Tongue (tissue), 2 donors: ENCODE data around the gene CDHR2. TPM values are rescaled to one million over a fixed set of nuclear protein-coding genes. Genes with fewer than 3 reads are reported as not detected.

ENCODE experiments used
- DNase-seq: peaks from one replicate; pipeline ENCODE4 v3.0.0-alpha.2; 2015
- total RNA-seq: library from RNA; depleted of rRNA; stranded (reverse); fragments of >200 nt; gene quantifications from one replicate; pipeline ENCODE4 v1.2.3, GENCODE V29; 2014

The CDHR2 gene, protein sequence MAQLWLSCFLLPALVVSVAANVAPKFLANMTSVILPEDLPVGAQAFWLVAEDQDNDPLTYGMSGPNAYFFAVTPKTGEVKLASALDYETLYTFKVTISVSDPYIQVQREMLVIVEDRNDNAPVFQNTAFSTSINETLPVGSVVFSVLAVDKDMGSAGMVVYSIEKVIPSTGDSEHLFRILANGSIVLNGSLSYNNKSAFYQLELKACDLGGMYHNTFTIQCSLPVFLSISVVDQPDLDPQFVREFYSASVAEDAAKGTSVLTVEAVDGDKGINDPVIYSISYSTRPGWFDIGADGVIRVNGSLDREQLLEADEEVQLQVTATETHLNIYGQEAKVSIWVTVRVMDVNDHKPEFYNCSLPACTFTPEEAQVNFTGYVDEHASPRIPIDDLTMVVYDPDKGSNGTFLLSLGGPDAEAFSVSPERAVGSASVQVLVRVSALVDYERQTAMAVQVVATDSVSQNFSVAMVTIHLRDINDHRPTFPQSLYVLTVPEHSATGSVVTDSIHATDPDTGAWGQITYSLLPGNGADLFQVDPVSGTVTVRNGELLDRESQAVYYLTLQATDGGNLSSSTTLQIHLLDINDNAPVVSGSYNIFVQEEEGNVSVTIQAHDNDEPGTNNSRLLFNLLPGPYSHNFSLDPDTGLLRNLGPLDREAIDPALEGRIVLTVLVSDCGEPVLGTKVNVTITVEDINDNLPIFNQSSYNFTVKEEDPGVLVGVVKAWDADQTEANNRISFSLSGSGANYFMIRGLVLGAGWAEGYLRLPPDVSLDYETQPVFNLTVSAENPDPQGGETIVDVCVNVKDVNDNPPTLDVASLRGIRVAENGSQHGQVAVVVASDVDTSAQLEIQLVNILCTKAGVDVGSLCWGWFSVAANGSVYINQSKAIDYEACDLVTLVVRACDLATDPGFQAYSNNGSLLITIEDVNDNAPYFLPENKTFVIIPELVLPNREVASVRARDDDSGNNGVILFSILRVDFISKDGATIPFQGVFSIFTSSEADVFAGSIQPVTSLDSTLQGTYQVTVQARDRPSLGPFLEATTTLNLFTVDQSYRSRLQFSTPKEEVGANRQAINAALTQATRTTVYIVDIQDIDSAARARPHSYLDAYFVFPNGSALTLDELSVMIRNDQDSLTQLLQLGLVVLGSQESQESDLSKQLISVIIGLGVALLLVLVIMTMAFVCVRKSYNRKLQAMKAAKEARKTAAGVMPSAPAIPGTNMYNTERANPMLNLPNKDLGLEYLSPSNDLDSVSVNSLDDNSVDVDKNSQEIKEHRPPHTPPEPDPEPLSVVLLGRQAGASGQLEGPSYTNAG (N-terminal part only)
- not detected for total RNA-seq

DNA sequence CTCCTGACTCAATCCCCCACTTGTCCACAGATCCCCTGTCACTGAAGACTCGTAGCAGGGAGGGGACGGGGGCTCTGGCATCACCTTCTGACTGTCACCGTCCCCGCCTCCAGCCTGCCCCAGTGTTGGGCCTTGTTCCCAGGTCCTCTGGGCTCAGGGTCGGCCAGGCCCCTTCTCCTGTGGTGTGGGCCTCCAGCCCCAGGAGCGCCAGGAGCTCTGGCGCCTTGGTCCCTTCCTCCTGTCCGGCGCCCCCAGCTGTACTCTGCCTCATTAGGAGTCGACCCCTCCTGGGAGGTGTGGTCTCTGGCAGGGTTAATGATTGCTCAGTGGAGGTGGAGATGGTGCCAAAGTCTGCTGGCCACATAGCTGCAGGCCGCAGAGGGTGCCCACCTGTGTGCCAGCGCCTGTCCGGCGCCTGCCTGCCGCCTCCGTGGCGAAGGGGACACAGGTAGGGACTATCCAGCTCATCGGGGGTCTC, at the start of gene CDHR2:
Gene CDHR2 (plus strand): TSS at position 376 of the 478 bp plus-strand sequence. CDS start 16,011 bp downstream, outside the sequence.
- DNase-seq, result no peak

DNA sequence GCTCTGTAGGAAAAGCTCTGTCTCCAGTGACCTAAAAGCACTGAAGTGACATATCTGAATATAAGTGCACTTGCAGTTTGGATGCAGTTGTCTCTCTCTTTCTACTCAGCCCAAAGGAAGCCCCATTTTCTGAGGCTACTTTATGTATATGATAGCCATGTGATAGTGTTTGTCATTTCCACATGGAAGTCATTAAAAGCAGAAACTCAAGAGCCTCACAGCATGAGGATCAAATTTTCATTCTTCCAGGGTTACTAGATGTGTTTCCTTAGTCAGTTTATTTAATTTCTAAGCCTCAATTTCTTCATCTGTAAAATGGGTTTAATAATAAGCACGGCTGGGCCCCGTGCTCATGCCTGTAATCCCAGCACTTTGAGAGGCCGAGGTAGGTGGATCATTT, 48.6 kb upstream of the CDHR2 start:
- DNase-seq, result no peak

DNA sequence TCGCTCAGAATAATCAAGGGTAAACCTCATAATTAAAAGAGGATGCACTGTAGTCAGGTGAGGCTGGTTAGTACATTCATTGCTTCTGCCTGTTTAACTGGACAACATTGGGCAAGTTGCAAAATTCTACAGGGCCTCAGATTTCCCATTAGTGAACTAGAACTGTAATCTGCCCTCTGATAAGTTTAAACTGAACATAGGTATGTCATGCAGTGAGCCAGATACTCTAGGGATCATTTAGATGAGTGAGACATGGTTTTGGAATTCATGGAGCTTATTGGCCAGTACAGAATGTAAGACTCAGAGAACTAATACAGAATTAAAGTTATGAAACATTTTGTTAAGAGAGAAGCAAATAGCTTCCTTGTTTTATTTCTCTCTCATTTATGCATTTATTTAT, 47.8 kb upstream of the CDHR2 start:
- no peak for DNase-seq

DNA sequence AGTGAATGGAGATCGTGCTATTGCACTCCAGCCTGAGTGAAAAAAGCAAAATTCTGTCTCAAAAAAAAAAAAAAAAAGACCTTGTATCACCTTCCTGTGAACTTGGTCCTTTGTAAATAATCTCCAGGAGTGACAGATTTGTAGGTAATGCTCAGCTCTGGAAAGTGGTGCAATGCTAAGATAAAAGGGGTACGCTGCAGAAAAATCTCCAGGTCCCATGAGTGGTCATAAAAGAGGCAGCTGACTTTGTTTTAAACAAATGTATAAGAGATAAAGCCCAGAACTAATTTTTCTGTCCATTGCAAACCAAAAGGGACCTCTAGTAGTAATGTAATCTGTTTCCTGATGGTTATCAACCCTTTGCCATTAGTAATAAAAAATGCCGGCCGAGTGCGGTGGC, 45.6 kb upstream of the CDHR2 start:
- no peak for DNase-seq

DNA sequence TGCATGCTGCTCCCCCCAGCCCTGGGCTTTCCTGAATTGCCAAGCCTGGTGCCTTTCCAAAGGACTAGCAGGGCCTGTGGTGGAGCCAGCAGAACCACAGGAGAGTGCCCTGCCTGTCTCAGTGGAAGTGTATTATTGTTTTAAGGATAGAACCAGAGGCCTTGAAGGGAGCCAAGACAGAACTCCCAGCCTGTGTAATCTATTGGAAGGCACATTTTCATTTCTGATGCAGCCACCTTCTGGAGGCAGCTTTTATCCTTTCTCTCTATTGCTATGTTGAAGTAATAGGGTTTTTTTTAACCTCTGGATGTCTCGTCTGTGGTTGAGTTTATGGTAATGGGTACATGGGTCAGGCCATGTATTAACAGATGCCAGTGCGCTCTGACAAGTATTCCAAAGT, 41.2 kb upstream of the CDHR2 start:
- no peak for DNase-seq

DNA sequence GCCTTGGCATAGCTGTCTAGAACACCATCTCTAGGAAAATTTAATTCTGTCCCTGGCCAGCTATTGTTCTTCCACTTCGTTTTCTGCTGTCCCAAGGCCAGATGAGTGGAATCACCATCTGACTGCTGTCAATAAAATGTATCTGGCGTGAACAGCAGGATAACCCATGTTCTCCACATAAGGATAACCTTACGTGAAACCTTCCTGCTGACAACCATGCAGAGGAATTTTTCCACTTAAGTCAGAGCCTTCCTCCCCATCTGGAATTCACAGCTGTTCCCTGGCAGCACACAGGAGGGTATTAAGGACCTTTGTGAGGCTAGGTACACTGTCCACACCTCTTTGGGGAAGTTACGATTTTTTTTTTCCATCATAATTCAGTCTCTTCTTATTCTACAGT, 40.5 kb upstream of the CDHR2 start:
- no peak for DNase-seq

DNA sequence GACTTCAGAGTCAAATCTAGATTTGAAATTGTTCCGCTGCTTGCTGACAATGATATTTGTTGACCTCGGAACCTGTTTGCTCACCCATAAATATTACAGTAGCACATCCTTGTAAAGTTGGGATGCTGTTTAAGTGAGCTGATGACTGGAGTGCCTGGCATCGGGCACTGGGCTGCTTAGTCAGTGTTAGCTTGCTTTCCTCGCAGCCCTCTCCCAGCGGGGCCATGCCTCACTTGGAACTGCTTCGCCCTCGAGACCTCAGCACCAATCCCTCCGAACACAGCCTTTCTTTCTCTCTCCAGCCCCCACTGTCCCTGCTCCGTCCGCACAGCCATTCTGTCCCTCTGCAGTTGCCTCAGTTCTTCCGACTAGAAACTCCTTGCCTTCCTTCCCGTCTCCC, 35.4 kb upstream of the CDHR2 start:
- DNase-seq, result no peak

DNA sequence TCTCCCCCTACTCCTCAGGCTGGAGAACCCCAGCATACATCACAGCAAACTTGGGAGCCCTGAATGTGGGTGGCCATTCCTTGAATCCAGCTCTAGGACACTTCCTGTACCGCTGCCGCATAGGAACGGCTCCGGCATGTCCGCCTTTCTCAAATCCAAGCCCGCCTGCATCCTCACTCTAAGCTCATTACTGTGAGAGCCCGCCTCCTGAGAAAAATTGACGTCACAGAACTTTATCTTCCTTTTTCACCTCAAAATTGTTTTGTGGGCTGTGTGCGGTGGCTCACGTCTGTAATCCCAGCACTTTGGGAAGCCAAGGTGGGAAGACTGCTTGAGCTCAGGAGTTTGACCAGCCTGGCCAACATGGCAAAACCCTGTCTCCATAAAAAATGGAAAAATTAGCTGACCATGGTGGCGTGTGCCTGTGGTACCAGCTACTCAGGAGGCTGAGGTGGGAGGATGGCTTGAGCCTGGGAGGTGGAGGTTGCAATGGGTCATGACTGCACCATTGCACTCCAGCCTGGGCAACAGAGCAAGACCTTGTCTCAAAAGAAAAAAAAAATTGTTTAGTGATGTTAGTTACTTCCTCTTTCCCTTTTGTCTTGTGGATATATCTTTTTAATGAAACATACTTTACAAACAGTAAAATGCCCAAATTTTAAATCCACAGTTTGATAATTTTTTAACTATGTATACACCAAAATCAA, 34.7 kb upstream of the CDHR2 start:
- DNase-seq, result no peak

DNA sequence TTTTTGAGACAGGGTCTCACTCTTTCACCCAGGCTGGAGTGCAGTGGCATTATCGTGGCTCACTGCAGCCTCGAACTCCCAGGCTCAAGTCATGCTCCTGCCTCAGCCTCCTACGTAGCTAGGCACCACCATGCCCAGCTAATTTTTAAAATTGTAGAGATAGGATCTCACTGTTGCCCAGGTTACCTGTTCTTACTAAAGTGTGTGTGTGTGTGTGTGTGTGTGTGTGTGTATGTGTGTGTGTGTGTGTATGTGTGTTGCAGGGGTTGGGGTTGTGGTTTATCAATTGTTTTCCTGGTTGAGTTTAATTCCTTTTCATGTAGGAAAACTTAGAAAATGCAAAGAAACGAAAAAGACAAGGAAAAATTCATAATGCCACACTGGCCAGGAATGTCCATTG, 33.7 kb upstream of the CDHR2 start:
- no peak for DNase-seq

DNA sequence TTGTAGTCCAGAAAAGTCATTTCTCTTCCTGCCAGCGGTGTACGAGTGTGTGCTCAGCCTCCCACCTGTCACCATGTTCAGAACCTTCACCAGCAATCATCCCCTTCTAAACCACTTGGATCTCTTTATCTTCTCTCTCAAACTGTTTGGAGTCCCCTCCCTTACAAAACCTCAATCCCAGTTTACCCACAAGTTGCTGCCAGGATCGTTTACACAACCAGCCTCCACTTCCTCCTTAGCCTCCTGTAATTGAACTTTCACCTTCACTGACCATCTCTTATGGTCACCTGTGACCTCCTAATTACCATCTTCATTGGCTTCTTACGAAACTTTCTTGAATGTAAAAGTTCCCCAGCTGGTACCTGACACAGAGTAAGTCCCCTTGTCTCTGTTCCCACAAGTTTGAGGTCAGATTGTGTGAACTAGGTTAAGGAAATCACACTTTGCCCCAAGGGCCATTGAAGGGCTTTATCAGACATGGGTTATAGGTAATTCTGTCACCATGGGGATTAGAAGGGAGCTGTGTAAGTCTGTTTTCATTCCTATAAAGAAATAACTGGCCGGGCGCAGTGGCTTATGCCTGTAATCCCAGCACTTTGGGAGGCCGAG, 32.0 kb upstream of the CDHR2 start:
- DNase-seq, result no peak

DNA sequence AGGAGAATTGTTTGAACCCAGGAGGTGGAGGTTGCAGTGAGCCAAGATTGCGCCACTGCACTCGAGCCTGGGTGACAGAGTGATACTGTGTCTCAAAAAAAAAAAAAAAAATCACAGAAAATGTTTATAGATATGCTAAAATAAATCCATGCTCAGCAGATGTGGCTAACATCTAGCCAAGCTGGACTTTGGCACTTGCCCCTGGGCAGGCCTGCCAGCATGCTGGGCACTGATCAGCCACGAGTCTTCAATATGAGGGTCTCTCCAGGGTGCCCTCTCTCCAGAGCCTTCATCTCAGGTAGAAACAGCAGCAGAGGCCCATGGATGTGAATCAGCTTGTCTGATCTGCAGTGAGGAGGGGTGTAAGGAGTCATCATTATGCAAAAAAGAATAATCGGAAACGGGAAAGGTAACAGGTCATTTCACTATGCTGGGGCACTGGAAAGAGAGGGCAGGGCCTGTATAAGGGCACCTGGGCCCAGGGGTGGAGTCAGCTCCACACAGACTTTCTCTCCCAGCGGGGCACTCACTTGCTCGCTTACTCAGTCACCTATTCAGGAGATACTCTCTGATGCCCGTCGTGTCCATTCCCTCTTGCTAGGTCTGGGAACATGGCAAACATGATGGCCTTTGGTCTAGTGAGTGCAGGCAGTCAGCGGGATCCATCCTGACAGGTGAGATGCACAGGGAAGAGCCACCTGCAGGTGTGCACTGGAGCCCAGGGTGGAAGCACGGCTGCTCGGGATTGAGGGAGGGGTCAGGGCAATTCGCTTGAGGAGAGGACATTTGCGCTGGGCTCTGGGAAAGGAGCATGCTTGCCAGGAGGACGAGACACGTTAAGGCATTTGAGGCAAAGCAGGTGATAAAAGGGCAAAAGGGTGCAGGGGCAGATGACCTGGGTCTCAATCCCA, 29.1 kb upstream of the CDHR2 start:
- no peak for DNase-seq

DNA sequence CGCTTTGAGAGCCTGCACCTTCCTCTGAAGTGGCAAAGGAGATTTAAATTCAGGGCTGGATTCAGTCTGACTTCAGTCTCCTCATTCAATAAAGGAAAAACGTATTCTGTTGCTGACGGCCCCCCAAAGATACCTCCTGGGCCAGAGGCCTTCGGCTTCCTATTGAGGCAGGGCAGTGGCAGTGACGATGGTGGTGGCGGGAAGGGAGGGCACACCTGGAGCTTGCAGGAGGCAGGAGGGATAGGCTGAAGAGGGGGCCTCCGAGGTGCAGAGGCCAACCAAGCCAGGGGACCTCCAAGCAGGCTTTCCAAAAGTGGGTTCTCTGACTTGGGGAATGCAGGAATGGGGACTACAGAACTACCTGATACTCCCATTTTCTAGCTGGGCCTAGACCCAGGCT, 27.9 kb upstream of the CDHR2 start:
- DNase-seq, result no peak

DNA sequence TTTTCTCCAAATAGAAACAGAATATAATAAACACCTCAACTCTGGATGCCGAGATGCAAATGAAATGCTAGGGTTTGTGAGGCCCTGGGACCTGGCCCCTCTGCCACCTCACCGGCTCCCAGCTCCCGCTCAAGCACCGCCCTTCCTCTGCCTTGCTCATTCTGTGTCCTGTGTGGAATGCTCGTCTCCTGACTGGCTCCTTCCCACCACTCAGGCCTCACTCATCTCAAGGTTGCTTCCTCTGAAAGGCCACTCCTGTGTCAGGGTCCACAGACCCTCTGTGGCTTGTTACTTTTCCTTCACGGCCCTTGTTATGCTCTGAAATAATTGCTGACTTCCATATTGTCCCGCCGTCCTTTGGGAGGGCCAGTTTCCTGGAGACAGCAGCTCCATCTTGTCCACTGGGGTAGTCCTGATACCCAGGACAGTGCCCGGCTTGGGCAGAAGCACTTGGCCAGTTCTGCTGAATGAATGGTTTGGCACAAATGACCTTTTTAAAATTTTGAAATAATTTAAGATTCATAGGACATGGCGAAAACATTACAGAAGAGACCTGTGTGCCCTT, 27.4 kb upstream of the CDHR2 start:
- no peak for DNase-seq

DNA sequence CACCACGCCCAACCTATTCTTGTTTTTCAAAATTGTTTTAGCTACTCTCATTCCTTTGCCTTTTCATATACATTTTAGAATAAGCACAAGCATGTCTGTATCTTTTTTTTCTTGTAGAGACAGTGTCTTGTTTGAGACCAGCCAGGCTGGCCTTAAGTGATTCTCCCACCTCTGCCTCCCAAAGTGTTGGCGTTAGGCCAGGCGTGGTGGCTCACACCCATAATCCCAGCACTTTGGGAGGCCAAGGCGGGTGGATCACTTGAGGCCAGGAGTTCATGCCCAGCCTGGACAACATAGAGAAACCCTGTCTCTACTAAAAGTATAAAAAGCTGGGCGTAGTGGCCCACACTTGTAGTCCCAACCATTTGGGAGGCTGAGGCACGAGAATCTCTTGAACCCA, 25.0 kb upstream of the CDHR2 start:
- DNase-seq, result no peak

DNA sequence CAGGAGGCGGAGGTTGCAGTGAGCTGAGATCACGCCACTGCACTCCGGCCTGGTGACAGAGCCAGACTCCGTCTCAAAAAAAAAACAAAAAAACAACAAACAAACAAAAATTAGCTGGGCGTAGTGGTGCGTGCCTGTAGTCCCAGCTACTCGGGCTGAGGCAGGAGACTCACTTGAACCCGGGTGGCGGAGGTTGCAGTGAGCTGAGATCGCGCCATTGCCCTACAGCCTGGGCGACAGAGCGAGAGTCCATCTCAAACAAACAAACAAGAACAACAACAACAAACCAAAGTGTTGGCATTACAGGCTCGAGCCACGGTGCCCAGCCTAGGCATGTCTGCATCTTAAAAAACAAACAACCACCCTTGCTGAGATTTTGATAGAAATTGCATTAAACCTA, 24.2 kb upstream of the CDHR2 start:
- no peak for DNase-seq

DNA sequence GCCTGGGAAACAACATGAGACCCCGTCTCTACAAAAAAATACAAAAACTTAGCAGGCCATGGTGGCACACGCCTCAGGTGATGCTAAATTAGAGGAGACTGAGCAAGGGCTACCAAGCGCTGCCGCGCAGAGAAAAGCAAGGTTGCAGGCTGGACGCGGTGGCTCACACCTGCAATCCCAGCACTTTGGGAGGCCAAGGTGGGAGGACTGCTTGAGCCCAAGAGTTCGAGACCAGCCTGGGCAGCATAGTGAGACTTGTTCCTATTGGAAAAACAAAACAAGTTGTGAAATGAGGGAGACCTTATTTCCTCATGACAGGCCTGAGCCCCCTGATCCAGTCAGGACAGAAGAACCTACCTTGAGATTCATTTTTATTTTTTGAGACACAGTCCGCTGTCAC, 23.5 kb upstream of the CDHR2 start:
- no peak for DNase-seq

DNA sequence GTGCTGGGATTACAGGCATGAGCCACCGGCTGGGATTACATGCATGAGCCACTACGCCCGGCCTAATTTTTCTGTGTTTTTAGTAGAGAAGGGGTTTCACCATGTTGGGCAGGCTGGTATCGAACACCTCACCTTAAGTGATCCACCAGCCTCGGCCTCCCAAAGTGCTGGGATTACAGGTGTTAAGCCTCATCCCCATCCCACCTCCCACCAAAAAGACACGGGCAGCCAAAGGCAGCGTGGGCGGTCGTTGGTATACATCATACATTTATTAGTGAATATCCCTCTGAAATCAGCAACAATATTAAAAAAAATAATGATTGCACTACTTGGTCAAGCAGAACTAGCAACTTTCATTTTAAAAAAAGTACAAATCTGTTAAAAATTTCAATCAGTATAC, 22.7 kb upstream of the CDHR2 start:
- DNase-seq, result no peak

DNA sequence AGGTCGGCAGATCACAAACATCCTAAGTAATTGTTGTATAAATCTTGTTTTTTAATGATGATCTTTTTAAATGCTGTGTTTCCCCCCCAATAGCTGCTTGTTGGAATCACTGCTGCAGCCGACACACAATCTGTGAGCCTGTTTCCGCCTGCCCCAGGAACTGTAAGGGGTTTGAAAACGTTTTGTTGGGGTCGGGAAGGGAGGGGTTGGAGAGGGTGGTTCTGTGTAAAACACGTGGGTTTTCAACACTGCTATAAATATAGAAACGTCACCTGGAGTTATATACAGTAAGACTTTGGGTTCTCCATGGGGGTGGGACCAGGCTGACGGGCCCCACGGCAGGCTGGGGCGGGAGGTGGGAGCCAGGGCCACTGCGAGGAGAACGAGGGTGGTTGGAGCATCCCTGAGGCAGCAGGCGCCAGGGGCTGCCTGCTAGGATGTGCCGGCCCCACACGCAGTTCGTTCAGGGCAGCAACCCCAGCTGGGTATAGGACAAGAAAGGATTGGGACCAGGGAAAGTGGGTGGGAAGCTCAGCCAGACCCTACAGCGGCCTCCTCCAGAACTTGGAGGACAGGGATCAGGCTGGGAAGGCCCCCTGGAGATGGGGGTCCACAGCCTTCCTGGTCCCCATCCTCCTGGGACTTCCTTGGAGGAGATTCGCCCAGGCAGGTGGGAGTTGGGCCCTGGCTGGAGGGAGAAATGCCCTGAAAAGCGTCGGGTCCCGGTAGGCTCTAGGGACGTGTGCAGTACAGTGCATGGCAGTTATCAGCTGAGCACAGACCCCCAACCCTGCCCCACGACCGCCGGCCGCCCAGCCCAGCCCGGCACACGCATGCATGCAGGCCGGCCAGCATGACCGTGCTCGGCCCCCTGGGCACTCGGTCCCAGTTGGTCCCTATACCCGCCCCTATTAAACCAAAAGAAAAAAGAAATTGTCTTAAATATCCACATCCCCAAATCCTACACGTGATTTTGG, 21.6 kb upstream of the CDHR2 start:
- DNase-seq, result no peak

DNA sequence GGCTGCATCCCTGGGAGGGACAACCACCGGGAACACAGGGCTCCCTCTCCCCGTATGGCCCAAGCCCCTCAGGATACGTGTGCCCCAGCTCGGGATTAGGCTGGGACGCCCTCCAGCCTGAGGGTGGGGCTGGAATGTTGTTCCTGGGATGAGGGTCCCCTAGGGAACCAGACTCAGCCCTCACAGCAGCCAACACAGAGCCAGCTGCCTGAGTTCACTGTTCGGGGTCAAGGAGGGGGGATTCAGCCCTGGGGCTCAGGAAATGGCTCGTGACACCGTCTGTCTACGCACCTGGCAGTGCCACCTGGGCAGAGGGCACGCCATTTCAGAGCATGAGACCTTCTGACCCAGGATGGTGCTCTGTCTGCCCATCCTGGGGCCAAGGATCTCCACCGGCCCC, 20.8 kb upstream of the CDHR2 start:
- DNase-seq, result no peak
